A549 (cell line): ENCODE data around the gene ADA. TPM values are rescaled to one million over a fixed set of nuclear protein-coding genes. Genes with fewer than 3 reads are reported as not detected.

Experiments used
- ATAC-seq, 2 experiments: fragments of 200-7000 bp in 1 of 2; fragments of >200 bp in 1 of 2; cut with Nextera tagmentation in 1 of 2; cut with Tn5 transposase in 1 of 2; 3 replicates each; pipeline versions ENCODE4 v1.8.0 to v1.9.1; 2018 to 2020; ENCODE audit warnings: mild to moderate bottlenecking in 1 of 2, moderate library complexity in 1 of 2
- CTCF ChIA-PET: fragments of 300-600 bp; sonication (Branson Sonifier 250); formaldehyde crosslinking; extraction: SDS; loops from one replicate; lab custom pipeline; 2021; ENCODE audit warnings: antibody characterized with exemption, inconsistent platforms; lab: Yijun Ruan, JAX
- POLR2A ChIA-PET: fragments of 350-600 bp; formaldehyde crosslinking; extraction: SDS; loops from one replicate; lab custom pipeline; 2021; ENCODE audit warnings: antibody characterized with exemption, inconsistent platforms; lab: Yijun Ruan, JAX
- DNase-seq, 2 experiments: peaks; one replicate each; pipeline versions ENCODE4 v3.0.0 to v3.0.0-alpha.2; 2011 to 2016; ENCODE audit warnings: low read depth in 1 of 2, low spot score in 1 of 2
- FAIRE-seq: peaks from 2 replicates; lab custom pipeline; 2011; peaks lifted over from hg19 to GRCh38; lab: Jason Lieb, UNC
- H3K27ac ChIP-seq, 2 experiments: fragments of >200 bp; sonication (Bioruptor Twin); formaldehyde crosslinking; 3 replicates each; pipeline ENCODE4 v1.5.1; 2016 to 2017
- H3K4me1 ChIP-seq: fragments of >200 bp; sonication (Bioruptor Twin); formaldehyde crosslinking; 3 replicates; pipeline ENCODE4 v1.6.1; 2016
- H3K4me2 ChIP-seq: fragments of >200 bp; sonication (Bioruptor Twin); formaldehyde crosslinking; 3 replicates; pipeline ENCODE4 v1.6.1; 2016
- H3K4me3 ChIP-seq: fragments of >200 bp; sonication (Bioruptor Twin); formaldehyde crosslinking; 3 replicates; pipeline ENCODE4 v1.5.1; 2016
- H3K9me3 ChIP-seq: fragments of >200 bp; sonication (Bioruptor Twin); formaldehyde crosslinking; 3 replicates; pipeline ENCODE4 v1.6.1; 2016
- ATOH8 ChIP-seq: fragments of 250-450 bp; sonication (Bioruptor Pico); IDR thresholded peaks from 2 replicates; pipeline ENCODE4 v1.5.0; 2020; ENCODE audit warnings: low read depth, mild to moderate bottlenecking, moderate library complexity
- BCL3 ChIP-seq: fragments of >200 bp; sonication (Bioruptor Twin); formaldehyde crosslinking; IDR thresholded peaks from 3 replicates; pipeline ENCODE4 v1.6.1; 2016
- EHF ChIP-seq: fragments of 250-450 bp; sonication (Bioruptor Pico); IDR thresholded peaks from 2 replicates; pipeline ENCODE4 v1.5.0; 2020; ENCODE audit warnings: mild to moderate bottlenecking
- KDM1A ChIP-seq: fragments of 200-600 bp; sonication (generic); IDR thresholded peaks from 2 replicates; pipeline ENCODE4 v1.6.1; 2016; ENCODE audit warnings: low read depth, mild to moderate bottlenecking
- KDM5A ChIP-seq: fragments of 200-600 bp; sonication (generic); IDR thresholded peaks from 2 replicates; pipeline ENCODE4 v1.6.1; 2016; ENCODE audit warnings: antibody characterized with exemption, mild to moderate bottlenecking
- MAFK ChIP-seq: fragments of 450-650 bp; IDR thresholded peaks from 2 replicates; pipeline ENCODE4 v1.6.1; 2014; ENCODE audit not compliant: partially characterized antibody
- NFE2L2 ChIP-seq: fragments of 150-350 bp; conservative IDR thresholded peaks from 2 replicates; pipeline ENCODE4 v1.6.1; 2014; ENCODE audit warnings: low read length
- NPAS2 ChIP-seq: fragments of 250-450 bp; sonication (Bioruptor Pico); IDR thresholded peaks from 2 replicates; pipeline ENCODE4 v1.8.0; 2022; ENCODE audit warnings: mild to moderate bottlenecking, moderate library complexity, borderline replicate concordance
- PHF8 ChIP-seq: fragments of 200-600 bp; sonication (generic); IDR thresholded peaks from 2 replicates; pipeline ENCODE4 v1.6.1; 2016; ENCODE audit warnings: low read depth, mild to moderate bottlenecking, antibody characterized with exemption, moderate library complexity, borderline replicate concordance
- RARB ChIP-seq: fragments of 250-450 bp; sonication (Bioruptor Pico); IDR thresholded peaks from 2 replicates; pipeline ENCODE4 v1.8.0; 2021; ENCODE audit warnings: mild to moderate bottlenecking, moderate library complexity
- REST ChIP-seq: fragments of 200-600 bp; sonication (generic); IDR thresholded peaks from 2 replicates; pipeline ENCODE4 v1.6.1; 2016; ENCODE audit warnings: antibody characterized with exemption, mild to moderate bottlenecking, moderate library complexity
- RFX5 ChIP-seq: fragments of 450-650 bp; IDR thresholded peaks from 2 replicates; pipeline ENCODE4 v1.7.1; 2014; ENCODE audit warnings: antibody characterized with exemption, mild to moderate bottlenecking, moderate library complexity
- RNF2 ChIP-seq: fragments of 200-600 bp; sonication (generic); IDR thresholded peaks from 2 replicates; pipeline ENCODE4 v1.6.1; 2016; ENCODE audit warnings: low read depth, mild to moderate bottlenecking, antibody characterized with exemption, moderate library complexity, borderline replicate concordance
- USF2 ChIP-seq: fragments of 450-650 bp; IDR thresholded peaks from 2 replicates; pipeline ENCODE4 v1.6.1; 2014; ENCODE audit warnings: antibody characterized with exemption
- ZNF302 ChIP-seq: fragments of 250-450 bp; sonication (Bioruptor Pico); IDR thresholded peaks from 2 replicates; pipeline ENCODE4 v1.9.0; 2021; ENCODE audit warnings: inconsistent platforms, mild to moderate bottlenecking, moderate library complexity
- WGBS: methylation state at CpG from one replicate; pipeline ENCODE4 v1.1.6; 2017; ENCODE audit errors: missing lambda C conversion rate; 5-methylcytosine and 5-hydroxymethylcytosine counted together
- polyA plus RNA-seq, 4 experiments: library from polyadenylated mRNA; depleted of rRNA in 3 of 4; stranded (reverse); fragments of >200 nt; fragmentation: RNase III in 1 of 4; extraction: RNeasy Plus Mini Kit Qiagen cat#74134 plus additional on column Dnase treatment in 1 of 4; gene quantifications; 2 replicates in 3 of 4; 3 replicates in 1 of 4; pipeline ENCODE4 v1.2.3, GENCODE V29; 2011 to 2017
- TF ChIP-seq, protein P1 (sequence below): fragments of >200 bp; sonication (Bioruptor Twin); formaldehyde crosslinking; IDR thresholded peaks from 3 replicates; pipeline ENCODE4 v1.5.1; 2016
- TF ChIP-seq, protein P2 (sequence below): IDR thresholded peaks from 2 replicates; pipeline ENCODE4 v1.6.1; 2012

ADA gene
- polyA plus RNA-seq, 2 of the 4 experiments (the other 2 are of a cell fraction), result 34.5 to 48.1 TPM

DNA sequence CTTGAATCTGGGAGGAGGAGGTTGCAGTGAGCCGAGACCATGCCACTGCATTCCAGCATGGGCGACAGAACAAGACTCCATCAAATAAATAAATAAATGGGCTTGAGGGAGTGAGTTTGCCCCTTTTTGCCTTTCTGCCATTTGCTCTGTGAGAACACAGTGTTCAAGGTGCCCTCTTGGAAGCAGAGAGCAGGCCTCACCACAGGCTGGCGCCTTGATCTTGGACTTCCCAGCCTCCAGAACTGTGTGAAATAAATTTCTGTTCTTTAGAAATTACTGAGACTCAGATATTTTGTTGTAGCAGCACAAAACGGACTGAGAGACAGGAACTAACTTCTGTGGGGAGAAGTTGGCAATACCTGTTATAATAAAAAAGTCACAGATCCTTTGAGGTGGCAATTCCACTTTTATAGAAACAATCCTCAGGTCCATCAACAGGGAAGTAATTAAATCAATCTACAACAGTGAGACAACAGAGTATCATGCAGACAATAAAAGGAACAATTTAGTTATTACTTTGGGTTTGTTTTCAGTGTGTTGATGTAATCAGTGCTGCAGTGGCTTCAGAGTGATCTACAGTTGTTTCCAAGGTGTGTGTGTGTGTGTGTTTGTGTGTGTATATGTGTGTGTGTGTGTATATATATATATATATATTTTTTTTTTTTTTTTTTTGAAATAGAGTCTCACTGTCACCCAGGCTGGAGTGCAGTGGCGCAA, 44.6 kb downstream of the ADA start:
- WGBS, result 91% methylated on average over 5 of the region's 5 CpGs
- Histone ChIP-seq H3K27ac (no peak overlapping the region), H3K4me1 (peaks cover 11% of the 10 kb centered on the region), H3K9me3 (no peaks in the 10 kb centered on the region), H3K4me3 (no peak overlapping the region), H3K4me2 (no peak overlapping the region)
- POLR2A ChIA-PET, result no interaction called here
- ATAC-seq, result no peak
- DNase-seq, result no peak
- TF ChIP-seq ATOH8 (CRISPR knock-in tag), result no peak
- no peak for TF ChIP-seq NFE2L2
- TF ChIP-seq, protein P1, sequence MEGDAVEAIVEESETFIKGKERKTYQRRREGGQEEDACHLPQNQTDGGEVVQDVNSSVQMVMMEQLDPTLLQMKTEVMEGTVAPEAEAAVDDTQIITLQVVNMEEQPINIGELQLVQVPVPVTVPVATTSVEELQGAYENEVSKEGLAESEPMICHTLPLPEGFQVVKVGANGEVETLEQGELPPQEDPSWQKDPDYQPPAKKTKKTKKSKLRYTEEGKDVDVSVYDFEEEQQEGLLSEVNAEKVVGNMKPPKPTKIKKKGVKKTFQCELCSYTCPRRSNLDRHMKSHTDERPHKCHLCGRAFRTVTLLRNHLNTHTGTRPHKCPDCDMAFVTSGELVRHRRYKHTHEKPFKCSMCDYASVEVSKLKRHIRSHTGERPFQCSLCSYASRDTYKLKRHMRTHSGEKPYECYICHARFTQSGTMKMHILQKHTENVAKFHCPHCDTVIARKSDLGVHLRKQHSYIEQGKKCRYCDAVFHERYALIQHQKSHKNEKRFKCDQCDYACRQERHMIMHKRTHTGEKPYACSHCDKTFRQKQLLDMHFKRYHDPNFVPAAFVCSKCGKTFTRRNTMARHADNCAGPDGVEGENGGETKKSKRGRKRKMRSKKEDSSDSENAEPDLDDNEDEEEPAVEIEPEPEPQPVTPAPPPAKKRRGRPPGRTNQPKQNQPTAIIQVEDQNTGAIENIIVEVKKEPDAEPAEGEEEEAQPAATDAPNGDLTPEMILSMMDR, result no peak
- no peak for TF ChIP-seq MAFK
- no peak for TF ChIP-seq KDM1A
- TF ChIP-seq BCL3, result no peak
- TF ChIP-seq, all 56 proteins: peak for 0
- CTCF ChIA-PET, result interaction anchor here (0.9 to 4.8 kb wide), 2 partner anchors 8 to 13 kb away, joined by 4 to 30 read pairs; no protein-coding TSS in a partner anchor
- FAIRE-seq, result no peak

DNA sequence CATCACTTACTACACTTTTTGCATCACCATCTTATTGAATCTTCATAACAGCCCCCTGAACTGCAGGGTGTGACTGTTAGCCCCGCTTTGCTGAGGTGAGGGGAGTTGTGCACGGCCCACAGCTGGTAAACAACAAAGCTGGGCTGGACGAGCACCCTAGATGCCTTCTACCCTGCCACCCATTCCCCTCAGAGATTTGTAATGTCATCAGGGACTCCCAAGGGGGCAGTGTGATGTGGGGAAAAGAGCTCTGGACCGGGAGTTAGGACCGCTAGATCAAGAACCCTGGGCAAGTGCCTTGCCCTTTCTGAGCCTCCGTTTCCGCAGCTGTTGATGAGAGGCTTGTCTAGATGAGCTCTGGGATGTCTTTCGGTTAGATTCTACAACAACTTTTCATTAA, 48.2 kb downstream of the ADA start:
- ChIA-PET CTCF (interaction anchor here (0.9 to 1.4 kb wide), 6 partner anchors 8 to 218 kb away, joined by 3 to 5 read pairs (median 4); no protein-coding TSS in a partner anchor), POLR2A (interaction anchor here (0.6 kb wide), 1 partner anchor 395 kb away, joined by 3 read pairs; no protein-coding TSS in a partner anchor)
- Histone ChIP-seq H3K27ac (no peak overlapping the region), H3K4me3 (no peak overlapping the region), H3K4me2 (no peak overlapping the region), H3K9me3 (no peaks in the 10 kb centered on the region), H3K4me1 (peaks cover 8% of the 10 kb centered on the region; the same call in 2 of the 3 replicates)
- FAIRE-seq, result no peak
- ATAC-seq, result peak; percentile 43 to 60; a peak in 3 of 6 replicates
- no peak for TF ChIP-seq USF2
- TF ChIP-seq KDM1A, result no peak
- TF ChIP-seq ZNF302, result no peak
- TF ChIP-seq RFX5, result no peak
- no peak for TF ChIP-seq NPAS2 (CRISPR knock-in tag)
- TF ChIP-seq EHF (CRISPR knock-in tag), result no peak
- TF ChIP-seq KDM5A, result no peak
- 85% methylated on average over 8 of the region's 8 CpGs for WGBS
- no peak for DNase-seq

- DNase-seq, result no peak
- no peak for ATAC-seq
- no peaks in the 10 kb centered on the region for H3K9me3 ChIP-seq
- no peak for FAIRE-seq
- ChIA-PET POLR2A (interaction anchor here (0.6 kb wide), 1 partner anchor 1155 kb away, joined by 3 read pairs; no protein-coding TSS in a partner anchor), CTCF (interaction anchor here (0.6 to 4.0 kb wide), 4 partner anchors 8 to 79 kb away, joined by 3 to 27 read pairs (median 5); no protein-coding TSS in a partner anchor)
- WGBS, result 9% methylated on average over 1 of the region's 1 CpG
- H3K27ac ChIP-seq, result peak overlapping the region in 1 of 2 experiments; percentile 36; a peak in 1 of 6 replicates
- H3K4me1 ChIP-seq, result peaks cover 8% of the 10 kb centered on the region; the same call in 2 of the 3 replicates
- no peak overlapping the region for H3K4me3 ChIP-seq
- no peak overlapping the region for H3K4me2 ChIP-seq
- TF ChIP-seq, protein P2, sequence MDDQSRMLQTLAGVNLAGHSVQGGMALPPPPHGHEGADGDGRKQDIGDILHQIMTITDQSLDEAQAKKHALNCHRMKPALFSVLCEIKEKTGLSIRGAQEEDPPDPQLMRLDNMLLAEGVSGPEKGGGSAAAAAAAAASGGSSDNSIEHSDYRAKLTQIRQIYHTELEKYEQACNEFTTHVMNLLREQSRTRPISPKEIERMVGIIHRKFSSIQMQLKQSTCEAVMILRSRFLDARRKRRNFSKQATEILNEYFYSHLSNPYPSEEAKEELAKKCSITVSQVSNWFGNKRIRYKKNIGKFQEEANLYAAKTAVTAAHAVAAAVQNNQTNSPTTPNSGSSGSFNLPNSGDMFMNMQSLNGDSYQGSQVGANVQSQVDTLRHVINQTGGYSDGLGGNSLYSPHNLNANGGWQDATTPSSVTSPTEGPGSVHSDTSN, result no peak
- TF ChIP-seq ZNF302, result no peak
- TF ChIP-seq PHF8, result no peak
- no peak for TF ChIP-seq RFX5
- TF ChIP-seq RNF2, result no peak
- no peak for TF ChIP-seq RARB
- TF ChIP-seq, protein P1, result no peak
- TF ChIP-seq REST, result no peak
Observed at GRCh38 chr20:44601801-44602204, 49.7 kb downstream of the ADA start.
